ENCODE data around the gene LY6G6C.

LY6G6C gene

GRCh38 chr6:31676322-31676903 is 45.1 kb downstream of the LY6G6C start:
- H3K27me3 ChIP-seq: no peaks in the 10 kb centered on the region; the same call in 1 of the 2 replicates
- no peaks in the 10 kb centered on the region for H3K4me1 ChIP-seq
- DNase-seq: no peak
- H3K4me3 ChIP-seq (ENCODE audit: low read depth, low read length): no peak overlapping the region
- TF ChIP-seq CTCF (IDR thresholded peaks at IDR 0.05; ENCODE audit: low read depth, low read length): no peak
- peaks cover 16% of the 10 kb centered on the region for H3K36me3 ChIP-seq
- H3K9me3 ChIP-seq: no peaks in the 10 kb centered on the region

GRCh38 chr6:31669676-31670075 is 51.9 kb downstream of the LY6G6C start, which contains the start of gene LY6G5B:
LY6G5B (plus strand) TSS chr6:31669976; CDS start chr6:31670951, 975 bp downstream.
- Histone ChIP-seq H3K4me1 (no peaks in the 10 kb centered on the region), H3K27me3 (no peaks in the 10 kb centered on the region), H3K36me3 (peaks cover 59% of the 10 kb centered on the region), H3K9me3 (no peaks in the 10 kb centered on the region), H3K4me3 (ENCODE audit: low read depth, low read length) (no peak within 1 kb of the TSS)
- no peak for DNase-seq
- no peak for TF ChIP-seq CTCF (IDR thresholded peaks at IDR 0.05; ENCODE audit: low read depth, low read length)
